Skin epidermis (tissue), 12 donors: Measurements from ENCODE around the gene CD300A.
"Not testable (repeated sequence)": the region's sequence is repeated elsewhere in the genome, so short reads cannot be mapped to it uniquely, and the experiment has no call there.

ENCODE experiments used
- H3K27ac ChIP-seq, 21 experiments: fragments of 200-600 bp; sonication (generic) in 11 of 21; one replicate each; pipeline ENCODE4 v1.5.0; 2020; ENCODE audit warnings: mild to moderate bottlenecking in 3 of 21, inconsistent platforms in 2 of 21, moderate library complexity in 2 of 21
- H3K4me3 ChIP-seq, 7 experiments: fragments of 200-600 bp; sonication (generic) in 2 of 7; one replicate each; pipeline ENCODE4 v1.5.0; 2020; ENCODE audit warnings: inconsistent platforms in 2 of 7, mild to moderate bottlenecking in 2 of 7, moderate library complexity in 1 of 7

CD300A gene

DNA sequence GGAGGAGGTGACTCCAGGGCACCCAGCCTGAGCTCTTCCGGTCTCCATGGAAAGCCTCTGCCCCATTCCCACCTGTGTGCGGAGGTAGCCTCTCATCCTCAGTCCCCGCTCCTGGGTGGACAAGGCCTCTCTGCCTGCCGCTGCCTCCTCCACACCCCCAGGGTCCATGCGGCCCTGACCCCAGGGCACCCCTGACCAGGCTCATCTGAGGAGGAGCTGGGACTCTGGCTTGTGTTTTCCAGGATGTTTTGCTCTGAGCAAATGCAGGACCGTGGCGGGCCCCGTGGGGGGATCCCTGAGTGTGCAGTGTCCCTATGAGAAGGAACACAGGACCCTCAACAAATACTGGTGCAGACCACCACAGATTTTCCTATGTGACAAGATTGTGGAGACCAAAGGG, 6.9 kb downstream of the CD300A start:
- Histone ChIP-seq H3K27ac (peak overlapping the region in 1 of 21 experiments; percentile 75), H3K4me3 (no peak overlapping the region)

DNA sequence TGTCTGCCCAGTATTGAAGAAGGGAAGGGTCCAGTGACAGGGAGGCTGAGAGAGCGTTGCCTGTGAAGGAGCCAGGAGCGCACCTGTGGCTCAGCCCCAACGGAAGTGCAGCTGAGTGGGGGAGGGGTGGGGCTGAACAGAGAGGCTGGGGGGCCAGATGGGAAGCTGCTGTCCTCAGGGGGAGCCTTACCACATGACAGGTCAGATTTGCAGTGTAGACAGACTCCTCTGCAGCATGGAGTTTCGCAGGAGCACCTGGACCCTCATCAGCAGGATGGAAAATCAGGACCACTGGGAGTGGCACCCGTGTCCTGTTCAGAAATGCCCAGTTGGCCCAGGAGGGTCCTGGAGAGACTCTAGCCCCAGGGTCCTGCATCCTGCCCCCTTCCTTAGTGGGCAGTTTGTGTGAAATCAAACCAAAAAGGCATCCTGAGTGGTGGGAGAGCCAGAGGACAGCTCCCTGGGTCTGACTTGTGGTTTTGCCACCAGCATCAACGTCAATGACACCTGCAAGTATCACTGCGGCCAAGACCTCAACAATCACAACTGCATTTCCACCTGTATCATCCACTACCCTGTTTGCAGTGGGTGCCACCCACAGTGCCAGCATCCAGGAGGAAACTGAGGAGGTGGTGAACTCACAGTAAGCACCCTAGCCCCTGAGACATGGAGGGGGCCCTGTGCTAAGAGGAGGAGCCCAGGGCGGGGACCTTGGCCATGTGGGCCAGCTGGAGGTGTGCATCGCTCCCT, 7.8 kb downstream of the CD300A start:
- H3K4me3 ChIP-seq: no peak overlapping the region
- peak overlapping the region in 2 of 21 experiments; percentile 44 to 75 for H3K27ac ChIP-seq

GRCh38 chr17:74475189-74475588, 8.8 kb downstream of the CD300A start:
- Histone ChIP-seq H3K27ac (no peak overlapping the region), H3K4me3 (no peak overlapping the region)

DNA sequence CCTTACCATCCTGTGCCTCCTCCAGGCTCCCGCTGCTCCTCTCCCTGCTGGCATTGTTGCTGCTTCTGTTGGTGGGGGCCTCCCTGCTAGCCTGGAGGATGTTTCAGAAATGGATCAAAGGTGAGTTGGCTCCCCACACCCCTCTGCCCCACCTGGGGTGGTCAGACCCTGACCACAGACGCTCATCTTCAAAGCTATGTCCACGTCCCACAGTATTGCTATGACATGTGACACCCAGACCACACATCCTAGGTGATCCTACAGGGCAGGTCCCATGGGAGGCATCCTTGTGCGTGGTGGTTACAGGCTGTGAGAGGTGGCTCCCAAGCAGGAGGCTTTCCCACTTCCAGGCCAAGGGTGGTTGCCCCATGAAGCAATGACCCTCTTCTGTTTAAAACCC, 11.0 kb downstream of the CD300A start:
- peak overlapping the region in 1 of 21 experiments; percentile 80 for H3K27ac ChIP-seq
- H3K4me3 ChIP-seq: no peak overlapping the region

DNA sequence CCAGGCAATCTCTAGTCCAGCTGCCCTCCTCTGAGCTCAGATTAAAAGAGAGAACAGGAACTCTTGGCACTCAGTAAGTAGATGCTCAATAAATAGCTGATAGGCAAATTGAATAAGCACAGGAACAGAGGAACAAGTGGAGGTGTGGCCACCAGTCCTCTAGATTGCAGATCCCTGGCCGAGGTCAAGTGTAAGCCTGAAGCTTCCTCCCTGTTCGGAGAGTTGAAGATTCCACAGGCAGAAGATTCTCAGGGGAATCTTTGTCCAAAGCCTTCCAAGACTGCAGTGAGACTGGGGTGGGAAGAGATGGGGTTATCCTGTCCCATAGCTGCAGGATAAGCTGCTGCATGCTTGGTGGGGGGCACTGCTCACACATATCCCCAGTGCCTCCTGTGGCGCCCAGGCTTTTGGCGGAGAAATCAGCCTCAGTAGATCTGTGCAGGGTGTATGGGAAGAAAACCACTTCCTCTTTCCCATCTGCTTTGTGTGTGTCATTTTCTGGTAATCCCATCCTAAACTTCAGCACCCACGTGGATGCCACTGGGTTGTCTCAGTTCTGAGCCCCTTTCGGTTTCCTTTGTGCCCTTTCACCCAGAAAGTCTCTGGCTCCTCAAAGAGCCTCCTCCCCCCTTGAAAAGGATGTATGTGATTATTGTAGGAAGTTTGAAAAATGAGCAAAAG, 12.1 kb downstream of the CD300A start:
- Histone ChIP-seq H3K4me3 (no peak overlapping the region), H3K27ac (peak overlapping the region in 6 of 21 experiments; percentile 2 to 80 (median 44))

- no peak overlapping the region for H3K4me3 ChIP-seq
- no peak overlapping the region for H3K27ac ChIP-seq
These were observed 13.9 kb downstream of the CD300A start for GRCh38 chr17:74480290-74480689.

- H3K27ac ChIP-seq: no peak overlapping the region
- no peak overlapping the region for H3K4me3 ChIP-seq
These were observed 15.2 kb downstream of the CD300A start for GRCh38 chr17:74481621-74482020.

- H3K27ac ChIP-seq: no peak overlapping the region
- H3K4me3 ChIP-seq: no peak overlapping the region
These were observed 17.6 kb downstream of the CD300A start for GRCh38 chr17:74484066-74484465.

GRCh38 chr17:74485022-74485743, 18.7 kb downstream of the CD300A start:
- no peak overlapping the region for H3K4me3 ChIP-seq
- no peak overlapping the region for H3K27ac ChIP-seq

DNA sequence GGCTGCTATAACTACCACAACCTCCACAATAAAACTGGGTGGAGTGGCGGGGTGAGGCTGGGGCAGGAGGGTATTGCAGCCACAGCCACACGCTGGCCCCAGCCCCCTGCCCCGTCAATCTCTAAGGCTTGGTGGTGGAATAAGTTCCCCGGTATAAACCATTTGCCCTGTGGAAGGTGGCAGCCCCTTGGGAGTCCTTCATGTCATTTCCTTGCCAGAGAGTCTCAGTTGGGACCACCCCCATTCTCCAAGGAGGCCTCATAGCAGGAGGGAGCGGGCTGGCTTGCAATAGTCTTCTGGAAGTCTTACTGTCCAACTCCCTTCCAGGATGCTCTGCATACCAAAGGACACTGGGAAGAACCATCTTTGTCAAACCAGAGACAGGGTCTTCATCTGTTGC, 19.4 kb downstream of the CD300A start:
- H3K27ac ChIP-seq: no peak overlapping the region
- no peak overlapping the region for H3K4me3 ChIP-seq

DNA sequence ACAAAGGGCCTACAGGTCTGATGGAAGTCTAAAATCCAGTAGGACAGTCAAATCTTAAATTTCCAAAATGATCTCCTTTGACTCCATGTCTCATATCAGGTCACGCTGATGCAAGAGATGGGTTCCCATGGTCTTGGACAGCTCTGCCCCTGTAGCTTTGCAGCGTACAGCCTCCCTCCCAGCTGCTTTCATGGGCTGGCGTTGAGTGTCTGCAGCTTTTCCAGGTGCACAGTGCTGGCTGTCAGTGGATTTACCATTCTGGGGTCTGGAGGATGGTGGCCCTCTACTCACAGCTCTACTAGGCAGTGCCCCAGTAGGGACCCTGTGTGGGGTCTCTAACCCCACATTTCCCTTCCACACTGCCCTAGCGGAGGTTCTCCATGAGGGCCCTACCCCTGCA, 21.8 kb downstream of the CD300A start:
- not testable (repeated sequence) for H3K4me3 ChIP-seq, H3K27ac ChIP-seq

- Histone ChIP-seq H3K27ac (no peak overlapping the region), H3K4me3 (no peak overlapping the region)
These were observed 24.3 kb downstream of the CD300A start for GRCh38 chr17:74490716-74491115.

- H3K4me3 ChIP-seq: no peak overlapping the region
- no peak overlapping the region for H3K27ac ChIP-seq
These were observed 25.2 kb downstream of the CD300A start for GRCh38 chr17:74491626-74492025.

DNA sequence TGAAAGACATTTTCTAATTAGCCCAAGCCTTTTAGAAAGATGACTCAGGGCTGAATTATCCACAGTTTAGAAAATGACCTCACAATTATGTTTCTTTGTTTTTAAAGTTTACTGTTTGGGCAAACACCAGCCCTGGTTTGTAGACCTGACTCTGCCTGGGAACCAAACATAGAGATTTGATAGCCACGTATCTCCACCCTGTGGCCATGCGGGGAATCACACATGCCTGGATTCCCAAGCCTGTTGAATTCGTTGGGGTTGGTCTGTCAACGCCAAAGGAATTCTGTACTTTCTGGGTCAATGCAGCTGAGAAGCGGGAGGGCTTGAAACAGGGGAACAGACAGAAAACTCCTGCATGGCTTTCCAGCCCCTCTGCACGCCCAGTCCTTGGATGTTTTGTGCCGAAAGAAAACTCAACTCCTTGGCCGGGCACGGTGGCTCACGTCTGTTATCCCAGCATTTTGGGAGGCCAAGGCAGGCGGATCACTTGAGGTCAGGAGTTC, 26.9 kb downstream of the CD300A start:
- Histone ChIP-seq H3K4me3 (no peak overlapping the region), H3K27ac (no peak overlapping the region)

DNA sequence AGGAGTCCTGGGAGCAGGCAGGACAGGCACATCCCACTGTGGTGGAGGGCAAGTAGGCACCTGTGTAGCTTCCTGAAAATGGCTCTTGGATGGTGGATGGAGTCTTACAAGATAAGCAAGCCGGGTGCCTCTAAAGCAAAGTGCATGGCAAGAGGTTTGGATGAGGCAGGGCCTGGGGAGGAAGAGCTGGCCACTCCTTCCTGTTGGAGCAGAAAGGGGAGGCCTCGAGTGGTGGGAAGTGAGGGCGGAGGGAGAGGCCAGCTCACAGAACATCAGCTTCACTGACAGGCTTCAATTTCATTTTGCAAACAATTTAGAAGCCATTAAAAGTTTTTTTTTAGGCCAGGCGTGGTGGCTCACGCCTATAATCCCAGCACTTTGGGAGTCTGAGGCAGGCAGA, 31.0 kb downstream of the CD300A start:
- no peak overlapping the region for H3K4me3 ChIP-seq
- no peak overlapping the region for H3K27ac ChIP-seq

DNA sequence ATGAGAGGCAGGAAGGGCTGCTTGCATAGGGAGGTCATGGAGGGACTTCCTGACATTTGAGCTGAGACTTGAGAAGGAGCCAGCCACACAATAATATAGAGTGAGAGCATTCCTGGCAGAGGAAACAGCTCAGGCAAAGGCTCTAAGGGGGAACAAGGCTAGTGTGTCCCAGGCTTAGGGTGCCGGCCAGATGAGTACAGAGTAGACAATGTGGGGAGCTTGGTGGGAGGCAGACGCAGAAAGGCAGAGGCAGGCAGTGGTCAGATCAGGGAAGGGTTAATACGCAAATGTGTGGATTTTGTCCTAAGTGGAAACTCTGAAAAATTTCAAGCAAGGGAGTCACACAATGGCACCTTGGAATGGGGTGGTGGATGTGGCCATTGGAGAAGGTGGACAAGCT, 33.6 kb downstream of the CD300A start:
- Histone ChIP-seq H3K27ac (no peak overlapping the region), H3K4me3 (no peak overlapping the region)

DNA sequence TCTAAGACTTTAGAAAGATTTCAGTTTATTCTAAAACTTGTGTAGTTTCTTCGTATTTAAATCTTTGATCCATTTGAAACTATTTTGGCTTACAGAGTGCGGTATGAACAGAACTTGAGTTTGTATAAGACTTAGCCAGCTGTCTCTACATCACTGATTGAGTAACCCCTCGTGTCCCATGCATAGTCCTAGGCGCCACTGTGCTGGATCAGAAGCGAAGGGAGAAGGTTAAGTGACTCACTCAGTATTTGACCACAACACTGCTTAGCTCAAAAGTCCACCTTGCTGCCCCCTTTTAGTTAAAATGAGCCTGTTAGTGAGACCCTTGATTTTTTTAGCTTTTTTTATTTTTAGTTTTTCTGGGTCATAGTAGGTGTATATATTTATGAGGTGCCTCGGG, 36.4 kb downstream of the CD300A start:
- Histone ChIP-seq H3K4me3 (no peak overlapping the region), H3K27ac (no peak overlapping the region)

DNA sequence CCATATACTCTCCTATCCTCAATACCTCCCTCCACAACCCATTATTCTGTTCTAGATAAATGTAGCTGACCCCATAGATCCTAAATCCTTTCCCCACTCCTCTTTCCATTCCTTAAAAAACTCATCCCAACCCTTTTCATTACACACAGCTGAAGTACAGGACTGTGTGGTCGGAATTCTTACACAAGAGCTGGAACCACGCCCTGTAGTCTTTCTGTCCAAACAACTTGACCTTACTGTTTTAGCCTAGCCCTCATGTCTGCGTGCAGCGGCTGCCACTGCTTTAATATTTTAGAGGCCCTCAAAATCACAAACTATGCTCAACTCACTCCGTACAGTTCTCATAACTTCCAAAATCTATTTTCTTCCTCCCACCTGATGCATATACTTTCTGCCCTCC, 37.5 kb downstream of the CD300A start:
- not testable (repeated sequence) for H3K27ac ChIP-seq, H3K4me3 ChIP-seq

GRCh38 chr17:74508156-74508555, 41.7 kb downstream of the CD300A start:
- Histone ChIP-seq H3K27ac (no peak overlapping the region), H3K4me3 (no peak overlapping the region)

DNA sequence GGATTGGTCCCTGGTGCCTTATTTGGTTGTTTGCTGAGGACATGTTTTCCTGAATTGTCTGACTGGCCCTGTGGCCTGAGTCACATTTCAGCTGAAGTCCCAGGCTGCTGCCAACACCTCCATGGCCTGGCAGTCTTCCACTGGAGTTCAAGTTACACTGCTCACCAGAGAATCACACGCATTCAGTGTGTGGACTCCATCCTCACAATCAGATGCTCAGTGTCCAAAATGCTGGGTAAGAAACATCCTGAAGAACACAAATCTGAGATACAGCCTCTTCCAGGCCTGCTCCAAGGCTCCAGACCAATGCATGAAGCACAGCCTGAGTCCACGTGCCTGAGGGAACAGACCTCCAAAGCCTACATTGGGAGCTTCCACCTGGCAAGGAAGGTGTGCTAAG, 45.6 kb downstream of the CD300A start:
- Histone ChIP-seq H3K4me3 (no peak overlapping the region), H3K27ac (peak overlapping the region in 1 of 21 experiments; percentile 33)

DNA sequence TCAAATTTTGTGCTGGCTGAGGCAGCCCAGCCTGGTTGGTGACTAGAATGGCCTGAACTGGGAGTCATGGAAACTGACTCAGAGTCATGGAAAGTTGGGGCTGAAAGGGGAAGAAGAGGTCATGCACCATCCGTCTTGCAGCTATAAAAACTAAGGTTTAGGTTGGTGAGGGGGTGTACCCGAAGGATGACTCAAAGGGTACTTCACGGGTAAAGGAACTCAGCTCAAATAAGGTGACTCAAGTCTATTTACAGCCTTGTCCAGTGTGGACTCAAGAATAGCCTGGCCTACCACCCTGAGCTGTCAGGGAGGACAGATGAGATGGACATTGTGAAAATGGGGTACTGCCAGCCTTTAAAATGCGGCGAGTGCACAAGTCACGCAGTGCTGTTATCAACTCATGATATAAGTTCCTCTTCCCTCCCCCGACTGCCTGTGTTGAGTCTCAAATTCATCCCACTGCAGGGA, 46.2 kb downstream of the CD300A start:
- Histone ChIP-seq H3K4me3 (no peak overlapping the region), H3K27ac (no peak overlapping the region)
